Smooth muscle cell (in vitro differentiated cells): ENCODE measurements around the gene ZNF273. TPM values are rescaled to one million over a fixed set of nuclear protein-coding genes. Genes with fewer than 3 reads are reported as not detected.
A peak's percentile ranks its signal among the peaks of the same experiment; 100 is the strongest.
"Not testable (repeated sequence)": the region's sequence is repeated elsewhere in the genome, so short reads cannot be mapped to it uniquely, and the experiment has no call there.

Experiments
- DNase-seq: peaks from one replicate; lab custom pipeline; 2025; ENCODE audit not compliant: unreplicated experiment; lab: John Stamatoyannopoulos, UW
- H2AFZ ChIP-seq: fragments of 200-600 bp; sonication (generic); 2 replicates; pipeline ENCODE4 v1.6.0; 2016; ENCODE audit warnings: antibody characterized with exemption, low read depth, mild to moderate bottlenecking
- H3F3A ChIP-seq: fragments of 200-600 bp; sonication (generic); 2 replicates; pipeline ENCODE4 v1.6.0; 2017; ENCODE audit warnings: antibody characterized with exemption, low read depth
- H3K27ac ChIP-seq: fragments of 200-600 bp; sonication (generic); 2 replicates; pipeline ENCODE4 v1.5.1; 2016; ENCODE audit warnings: low read depth, mild to moderate bottlenecking
- H3K27me3 ChIP-seq: fragments of 200-600 bp; sonication (generic); 2 replicates; pipeline ENCODE4 v1.6.1; 2016; ENCODE audit warnings: low read depth, mild to moderate bottlenecking
- H3K36me3 ChIP-seq: fragments of 200-600 bp; sonication (generic); 2 replicates; pipeline ENCODE4 v1.5.1; 2016; ENCODE audit warnings: low read depth
- H3K4me1 ChIP-seq: fragments of 200-600 bp; sonication (generic); 2 replicates; pipeline ENCODE4 v1.5.1; 2016; ENCODE audit warnings: low read depth
- H3K4me2 ChIP-seq: fragments of 200-600 bp; sonication (generic); 2 replicates; pipeline ENCODE4 v1.6.0; 2016; ENCODE audit warnings: mild to moderate bottlenecking
- H3K4me3 ChIP-seq: fragments of 200-600 bp; sonication (generic); 2 replicates; pipeline ENCODE4 v1.5.1; 2016; ENCODE audit warnings: mild to moderate bottlenecking
- H3K79me2 ChIP-seq: fragments of 200-600 bp; sonication (generic); 2 replicates; pipeline ENCODE4 v1.6.0; 2016; ENCODE audit warnings: low read depth, mild to moderate bottlenecking
- H3K9ac ChIP-seq: fragments of 200-600 bp; sonication (generic); 2 replicates; pipeline ENCODE4 v1.6.0; 2016; ENCODE audit warnings: low read depth
- H3K9me3 ChIP-seq: fragments of 200-600 bp; sonication (generic); replicated peaks from 2 replicates; pipeline ENCODE4 v1.5.1; 2016; ENCODE audit warnings: low read depth
- H4K20me1 ChIP-seq: fragments of 200-600 bp; sonication (generic); 2 replicates; pipeline ENCODE4 v1.6.0; 2016; ENCODE audit warnings: low read depth
- WGBS: methylation state at CpG from one replicate; pipeline ENCODE4 v1.1.7; 2016; ENCODE audit warnings: low lambda C conversion rate; 5-methylcytosine and 5-hydroxymethylcytosine counted together
- polyA plus RNA-seq: library from polyadenylated mRNA; unstranded; fragments of >200 nt; fragmentation: Nextera tagmentation; extraction: Ambion mirVana; gene quantifications from 2 replicates; pipeline ENCODE4 v1.2.1, GENCODE V29; 2016
- total RNA-seq: library from RNA; depleted of rRNA; stranded (reverse); fragments of >200 nt; gene quantifications from 2 replicates; pipeline ENCODE4 v1.2.3, GENCODE V29; 2014
- TF ChIP-seq, protein P1 (sequence below): fragments of 200-600 bp; sonication (generic); IDR thresholded peaks from 2 replicates; pipeline ENCODE4 v1.5.1; 2017; ENCODE audit warnings: borderline replicate concordance, mild to moderate bottlenecking, antibody characterized with exemption; ENCODE audit not compliant: insufficient read depth, poor library complexity, severe bottlenecking

The ZNF273 gene
- total and polyA plus RNA-seq, 2 experiments from 2014 or later, result 2.0 to 4.4 TPM

DNA sequence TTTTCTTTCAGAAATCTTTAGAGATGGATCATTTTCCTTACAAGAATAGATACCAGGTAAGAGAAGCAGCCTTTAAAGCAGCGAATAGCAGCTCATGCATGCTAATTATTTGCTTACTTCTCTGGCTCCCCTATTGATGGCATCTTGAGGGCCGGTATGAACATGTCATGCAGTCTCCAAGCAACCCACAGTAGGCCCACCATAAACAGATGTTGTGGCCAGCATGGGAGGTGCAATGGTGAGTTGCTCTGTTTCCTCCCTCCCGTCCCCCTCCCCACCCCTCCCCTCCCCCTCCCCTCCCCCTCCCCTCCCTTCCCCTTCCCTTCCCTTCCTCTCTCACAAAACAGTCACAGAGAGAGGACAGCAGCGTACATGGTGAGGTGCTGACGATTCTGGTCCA lies 9.7 kb upstream of the ZNF273 start:
- Histone ChIP-seq H3K27ac (no peak overlapping the region), H2AFZ (no peak overlapping the region), H3K79me2 (no peaks in the 10 kb centered on the region), H3K9me3 (no peaks in the 10 kb centered on the region), H3K4me2 (no peak overlapping the region), H3K4me1 (no peaks in the 10 kb centered on the region), H3K4me3 (no peak overlapping the region), H3K27me3 (peaks cover 21% of the 10 kb centered on the region), H4K20me1 (no peaks in the 10 kb centered on the region), H3F3A (no peaks in the 10 kb centered on the region), H3K9ac (no peak overlapping the region), H3K36me3 (no peaks in the 10 kb centered on the region)
- 63% methylated on average over 3 of the region's 5 CpGs for WGBS
- DNase-seq, result no peak
- TF ChIP-seq, protein P1, sequence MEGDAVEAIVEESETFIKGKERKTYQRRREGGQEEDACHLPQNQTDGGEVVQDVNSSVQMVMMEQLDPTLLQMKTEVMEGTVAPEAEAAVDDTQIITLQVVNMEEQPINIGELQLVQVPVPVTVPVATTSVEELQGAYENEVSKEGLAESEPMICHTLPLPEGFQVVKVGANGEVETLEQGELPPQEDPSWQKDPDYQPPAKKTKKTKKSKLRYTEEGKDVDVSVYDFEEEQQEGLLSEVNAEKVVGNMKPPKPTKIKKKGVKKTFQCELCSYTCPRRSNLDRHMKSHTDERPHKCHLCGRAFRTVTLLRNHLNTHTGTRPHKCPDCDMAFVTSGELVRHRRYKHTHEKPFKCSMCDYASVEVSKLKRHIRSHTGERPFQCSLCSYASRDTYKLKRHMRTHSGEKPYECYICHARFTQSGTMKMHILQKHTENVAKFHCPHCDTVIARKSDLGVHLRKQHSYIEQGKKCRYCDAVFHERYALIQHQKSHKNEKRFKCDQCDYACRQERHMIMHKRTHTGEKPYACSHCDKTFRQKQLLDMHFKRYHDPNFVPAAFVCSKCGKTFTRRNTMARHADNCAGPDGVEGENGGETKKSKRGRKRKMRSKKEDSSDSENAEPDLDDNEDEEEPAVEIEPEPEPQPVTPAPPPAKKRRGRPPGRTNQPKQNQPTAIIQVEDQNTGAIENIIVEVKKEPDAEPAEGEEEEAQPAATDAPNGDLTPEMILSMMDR, result no peak

DNA sequence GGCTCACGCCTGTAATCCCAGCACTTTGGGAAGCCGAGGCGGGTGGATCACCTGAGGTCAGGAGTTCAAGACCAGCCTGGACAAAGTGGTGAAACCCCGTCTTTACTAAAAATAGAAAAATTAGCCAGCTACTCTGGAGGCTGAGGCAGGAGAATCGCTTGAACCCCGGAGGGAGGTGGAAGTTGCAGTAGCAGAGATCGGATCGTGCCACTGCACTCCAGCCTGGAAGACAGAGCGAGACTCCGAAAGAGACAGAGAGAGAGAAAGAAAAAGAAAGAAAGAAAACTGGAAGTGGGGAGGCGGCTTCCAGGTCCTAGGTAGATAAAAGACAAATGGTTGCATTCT lies 640 bp upstream of the ZNF273 start:
- peak overlapping the region; percentile 93 for H3K4me3 ChIP-seq

DNA sequence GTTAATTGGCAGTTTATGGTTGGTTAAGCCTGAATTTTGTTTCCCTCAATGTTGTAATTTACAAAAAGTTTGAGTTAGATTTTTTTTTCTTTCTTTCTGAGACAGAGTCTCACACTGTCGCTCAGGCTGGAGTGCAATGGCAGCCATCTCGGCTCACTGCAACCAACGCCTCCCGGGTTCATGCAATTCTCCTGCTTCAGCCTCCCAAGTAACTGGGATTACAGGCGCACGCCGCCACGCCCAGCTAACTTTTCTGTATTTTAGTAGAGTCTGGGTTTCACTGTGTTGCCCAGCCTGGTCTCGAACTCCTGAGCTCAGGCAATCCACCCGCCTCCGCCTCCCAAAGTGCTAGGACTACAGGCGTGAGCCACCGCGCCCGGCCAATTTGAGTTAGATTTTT lies 935 bp downstream of the ZNF273 start:
- no peaks in the 10 kb centered on the region for H3K4me1 ChIP-seq
- 90% methylated on average over 15 of the region's 15 CpGs for WGBS
- no peaks in the 10 kb centered on the region for H3K27me3 ChIP-seq
- H3K4me3 ChIP-seq, result peak overlapping the region; percentile 93
- no peaks in the 10 kb centered on the region for H3K36me3 ChIP-seq
- DNase-seq, result no peak
- H3K9ac ChIP-seq, result no peak overlapping the region
- no peak overlapping the region for H3K27ac ChIP-seq
- H3K4me2 ChIP-seq, result peak overlapping the region; percentile 90
- H4K20me1 ChIP-seq, result peaks cover 3% of the 10 kb centered on the region
- H3K79me2 ChIP-seq, result peaks cover 34% of the 10 kb centered on the region
- no peaks in the 10 kb centered on the region for H3F3A ChIP-seq
- no peaks in the 10 kb centered on the region for H3K9me3 ChIP-seq
- peak overlapping the region; percentile 99 for H2AFZ ChIP-seq
- TF ChIP-seq, protein P1, result no peak

More for the DNA sequence above, 640 bp upstream of the ZNF273 start:
- H3F3A ChIP-seq, H3K27me3 ChIP-seq, H3K9ac ChIP-seq, H4K20me1 ChIP-seq, DNase-seq, H3K36me3 ChIP-seq, H3K4me1 ChIP-seq, H3K9me3 ChIP-seq, H3K27ac ChIP-seq: not testable (repeated sequence)
- WGBS, result 80% methylated on average over 11 of the region's 11 CpGs
- Histone ChIP-seq H2AFZ (peak overlapping the region; percentile 99), H3K79me2 (peaks cover 23% of the 10 kb centered on the region), H3K4me2 (peak overlapping the region; percentile 90)

DNA sequence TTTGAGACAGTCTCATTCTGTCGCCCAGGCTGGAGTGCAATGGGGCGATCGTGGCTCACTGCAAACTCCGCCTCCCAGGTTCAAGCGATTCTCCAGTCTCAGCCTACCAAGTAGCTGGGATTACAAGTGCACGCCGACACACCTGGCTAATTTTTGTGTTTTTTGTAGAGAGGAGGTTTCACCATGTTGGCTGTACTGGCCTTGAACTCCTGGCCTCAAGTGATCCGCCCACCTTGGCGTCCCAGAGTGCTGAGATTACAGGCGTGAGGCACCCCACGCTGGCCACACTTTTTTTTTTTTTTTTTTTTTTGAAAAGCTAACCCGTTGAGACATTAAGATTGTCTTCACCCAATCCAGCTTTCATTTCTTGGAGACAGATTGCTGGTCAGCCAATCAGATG lies 2.1 kb downstream of the ZNF273 start:
- no peak overlapping the region for H3K4me2 ChIP-seq
- no peak overlapping the region for H2AFZ ChIP-seq
- 89% methylated on average over 12 of the region's 12 CpGs for WGBS
- no peak for DNase-seq
- no peak overlapping the region for H3K9ac ChIP-seq
- no peaks in the 10 kb centered on the region for H3K36me3 ChIP-seq
- peaks cover 3% of the 10 kb centered on the region for H4K20me1 ChIP-seq
- TF ChIP-seq, protein P1, result no peak
- no peaks in the 10 kb centered on the region for H3K4me1 ChIP-seq
- H3K27ac ChIP-seq, result no peak overlapping the region
- H3K4me3 ChIP-seq, result no peak overlapping the region
- H3K79me2 ChIP-seq, result peaks cover 46% of the 10 kb centered on the region
- no peaks in the 10 kb centered on the region for H3F3A ChIP-seq
- no peaks in the 10 kb centered on the region for H3K27me3 ChIP-seq
- H3K9me3 ChIP-seq, result no peaks in the 10 kb centered on the region
